ENCODE data around the gene NCKAP5.

DNA sequence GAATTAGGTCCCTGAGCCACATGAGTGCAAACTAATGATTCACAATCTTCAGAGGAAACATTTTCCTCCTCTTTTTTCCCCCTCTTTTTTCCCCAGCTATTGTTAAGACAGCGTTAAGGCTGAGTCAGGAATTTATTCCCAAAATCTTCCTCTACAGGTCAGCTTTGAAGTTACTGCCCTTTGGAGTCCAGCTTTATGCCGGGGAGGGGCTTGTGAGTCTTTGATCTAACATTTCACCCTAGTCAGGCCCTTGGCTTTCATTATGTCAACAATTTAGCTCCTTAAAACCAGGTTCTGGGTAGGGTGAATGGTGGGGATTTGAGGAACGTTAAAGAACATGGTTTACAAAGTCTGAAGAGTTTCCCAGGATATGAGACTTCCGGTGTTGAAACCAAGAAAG is 807.3 kb downstream of the NCKAP5 start:
- TF ChIP-seq EZH2 (IDR thresholded peaks at IDR 0.05; ENCODE audit: low read depth, low read length, severe bottlenecking): no peak
- TF ChIP-seq, protein P1, sequence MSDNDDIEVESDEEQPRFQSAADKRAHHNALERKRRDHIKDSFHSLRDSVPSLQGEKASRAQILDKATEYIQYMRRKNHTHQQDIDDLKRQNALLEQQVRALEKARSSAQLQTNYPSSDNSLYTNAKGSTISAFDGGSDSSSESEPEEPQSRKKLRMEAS (IDR thresholded peaks at IDR 0.05): no peak
- no peak for TF ChIP-seq GABPA (IDR thresholded peaks at IDR 0.05; ENCODE audit: borderline replicate concordance, insufficient read depth, low read length)
- TF ChIP-seq, protein P2, sequence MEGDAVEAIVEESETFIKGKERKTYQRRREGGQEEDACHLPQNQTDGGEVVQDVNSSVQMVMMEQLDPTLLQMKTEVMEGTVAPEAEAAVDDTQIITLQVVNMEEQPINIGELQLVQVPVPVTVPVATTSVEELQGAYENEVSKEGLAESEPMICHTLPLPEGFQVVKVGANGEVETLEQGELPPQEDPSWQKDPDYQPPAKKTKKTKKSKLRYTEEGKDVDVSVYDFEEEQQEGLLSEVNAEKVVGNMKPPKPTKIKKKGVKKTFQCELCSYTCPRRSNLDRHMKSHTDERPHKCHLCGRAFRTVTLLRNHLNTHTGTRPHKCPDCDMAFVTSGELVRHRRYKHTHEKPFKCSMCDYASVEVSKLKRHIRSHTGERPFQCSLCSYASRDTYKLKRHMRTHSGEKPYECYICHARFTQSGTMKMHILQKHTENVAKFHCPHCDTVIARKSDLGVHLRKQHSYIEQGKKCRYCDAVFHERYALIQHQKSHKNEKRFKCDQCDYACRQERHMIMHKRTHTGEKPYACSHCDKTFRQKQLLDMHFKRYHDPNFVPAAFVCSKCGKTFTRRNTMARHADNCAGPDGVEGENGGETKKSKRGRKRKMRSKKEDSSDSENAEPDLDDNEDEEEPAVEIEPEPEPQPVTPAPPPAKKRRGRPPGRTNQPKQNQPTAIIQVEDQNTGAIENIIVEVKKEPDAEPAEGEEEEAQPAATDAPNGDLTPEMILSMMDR (IDR thresholded peaks at IDR 0.05; ENCODE audit: control extremely low read depth in 1 of 3, insufficient read depth in 1 of 3, low read depth in 1 of 3, low read length in 3 of 3): no peak
- TF ChIP-seq POLR2AphosphoS5 (IDR thresholded peaks at IDR 0.05; ENCODE audit: low read depth, low read length): no peak
- no peak for TF ChIP-seq BRCA1 (IDR thresholded peaks at IDR 0.05; ENCODE audit: low read depth, low read length)
- TF ChIP-seq, protein P3, sequence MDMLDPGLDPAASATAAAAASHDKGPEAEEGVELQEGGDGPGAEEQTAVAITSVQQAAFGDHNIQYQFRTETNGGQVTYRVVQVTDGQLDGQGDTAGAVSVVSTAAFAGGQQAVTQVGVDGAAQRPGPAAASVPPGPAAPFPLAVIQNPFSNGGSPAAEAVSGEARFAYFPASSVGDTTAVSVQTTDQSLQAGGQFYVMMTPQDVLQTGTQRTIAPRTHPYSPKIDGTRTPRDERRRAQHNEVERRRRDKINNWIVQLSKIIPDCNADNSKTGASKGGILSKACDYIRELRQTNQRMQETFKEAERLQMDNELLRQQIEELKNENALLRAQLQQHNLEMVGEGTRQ (IDR thresholded peaks at IDR 0.05; ENCODE audit: low read length): no peak
- no peak for TF ChIP-seq JUND (IDR thresholded peaks at IDR 0.05; ENCODE audit: low read length)
- no peak for TF ChIP-seq TEAD4 (IDR thresholded peaks at IDR 0.05; ENCODE audit: low read depth, low read length)
- TF ChIP-seq, protein P4, sequence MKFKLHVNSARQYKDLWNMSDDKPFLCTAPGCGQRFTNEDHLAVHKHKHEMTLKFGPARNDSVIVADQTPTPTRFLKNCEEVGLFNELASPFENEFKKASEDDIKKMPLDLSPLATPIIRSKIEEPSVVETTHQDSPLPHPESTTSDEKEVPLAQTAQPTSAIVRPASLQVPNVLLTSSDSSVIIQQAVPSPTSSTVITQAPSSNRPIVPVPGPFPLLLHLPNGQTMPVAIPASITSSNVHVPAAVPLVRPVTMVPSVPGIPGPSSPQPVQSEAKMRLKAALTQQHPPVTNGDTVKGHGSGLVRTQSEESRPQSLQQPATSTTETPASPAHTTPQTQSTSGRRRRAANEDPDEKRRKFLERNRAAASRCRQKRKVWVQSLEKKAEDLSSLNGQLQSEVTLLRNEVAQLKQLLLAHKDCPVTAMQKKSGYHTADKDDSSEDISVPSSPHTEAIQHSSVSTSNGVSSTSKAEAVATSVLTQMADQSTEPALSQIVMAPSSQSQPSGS (IDR thresholded peaks at IDR 0.05; ENCODE audit: low read length): no peak
- TF ChIP-seq JUN (IDR thresholded peaks at IDR 0.05; ENCODE audit: low read depth, low read length): no peak
